ENCODE results near the gene PRDM16. TPM values are rescaled to one million over a fixed set of nuclear protein-coding genes. Genes with fewer than 3 reads are reported as not detected.

PRDM16 gene
- total RNA-seq, 1 experiment from 2014 or later: 0.17 TPM

- Histone ChIP-seq H3K9me3 (ENCODE audit: control insufficient read depth, low read depth, low read length) (no peaks in the 10 kb centered on the region), H3K14ac (ENCODE audit: insufficient read depth, low read length) (no peak overlapping the region; the same call in 1 of the 2 replicates), H3K27me3 (ENCODE audit: insufficient read depth, low read length) (no peaks in the 10 kb centered on the region), H4K20me1 (ENCODE audit: control insufficient read depth, insufficient read depth, insufficient read length) (peaks cover 2% of the 10 kb centered on the region), H2AK5ac (ENCODE audit: insufficient read length, low read length) (no peak overlapping the region), H4K8ac (replicated peaks; ENCODE audit: insufficient read length, low read depth, low read length) (no peak overlapping the region), H3K9ac (ENCODE audit: extremely low read depth, insufficient read length, low read length) (no peak overlapping the region), H4K5ac (ENCODE audit: insufficient read length, low read depth, low read length) (no peak overlapping the region), H2BK15ac (ENCODE audit: low read depth, low read length) (no peak overlapping the region), H2BK12ac (ENCODE audit: insufficient read length, low read depth, low read length) (no peak overlapping the region), H3K27ac (ENCODE audit: insufficient read length, low read depth, low read length) (no peak overlapping the region), H3T11ph (ENCODE audit: low read length) (no peak overlapping the region), H2BK120ac (ENCODE audit: low read depth, low read length, poor library complexity, severe bottlenecking) (no peak overlapping the region), H3K4ac (ENCODE audit: low read depth, low read length) (no peak overlapping the region), H2BK5ac (ENCODE audit: insufficient read length, low read length) (no peak overlapping the region), H3K23me2 (ENCODE audit: insufficient read length, low read depth, low read length, poor library complexity, severe bottlenecking) (no peaks in the 10 kb centered on the region), H3K79me1 (ENCODE audit: insufficient read depth, low read depth, low read length, poor library complexity, severe bottlenecking) (no peaks in the 10 kb centered on the region), H2BK20ac (ENCODE audit: low read depth, low read length, poor library complexity, severe bottlenecking) (no peak overlapping the region), H3K18ac (ENCODE audit: insufficient read length, low read depth, low read length) (no peak overlapping the region), H3K23ac (ENCODE audit: insufficient read length, low read depth, low read length) (no peak overlapping the region), H3K56ac (ENCODE audit: insufficient read length, low read depth, low read length) (no peak overlapping the region), H3K4me1 (ENCODE audit: insufficient read depth, low read length) (peaks cover 5% of the 10 kb centered on the region; the same call in 1 of the 2 replicates), H3K4me2 (ENCODE audit: insufficient read depth, insufficient read length, low read length) (no peak overlapping the region), H3K79me2 (ENCODE audit: insufficient read depth, low read length) (no peaks in the 10 kb centered on the region), H4K91ac (ENCODE audit: insufficient read length, low read depth, low read length) (no peak overlapping the region), H2AFZ (ENCODE audit: low read length) (no peak overlapping the region)
- H3K4me1 Mint-ChIP-seq: peaks cover 13 to 16% of the 10 kb centered on the region in 2 experiments
- DNase-seq: no peak
- H3K36me3 Mint-ChIP-seq (ENCODE audit: insufficient read depth in 1 of 3, low read depth in 3 of 3): peaks cover under 1 to 35% (median 14%) of the 10 kb centered on the region in 3 experiments; a peak in 5 of 7 replicates
- TF ChIP-seq CTCF (conservative IDR thresholded peaks at IDR 0.05): no peak
- no peak overlapping the region for H3K4me3 Mint-ChIP-seq
- WGBS (ENCODE audit: extremely low coverage, insufficient read length, low lambda C conversion rate): no CpG with 5 or more reads among the region's 34 CpGs
- no peaks in the 10 kb centered on the region for H3K9me3 Mint-ChIP-seq
- H3K27me3 Mint-ChIP-seq (ENCODE audit: low read depth): no peaks in the 10 kb centered on the region
- peak overlapping the region in 1 of 3 experiments; percentile 40; a peak in 1 of 7 replicates for H3K27ac Mint-ChIP-seq
Measured at GRCh38 chr1:3468236-3469103, 399.5 kb downstream of the PRDM16 start.

Measured in H9 (cell line).